Activated CD4-positive, alpha-beta memory T cell treated with anti-CD3 and anti-CD28 coated beads for 36 hours (primary cell): ENCODE results near the gene PPFIBP1. TPM values are rescaled to one million over a fixed set of nuclear protein-coding genes. Genes with fewer than 3 reads are reported as not detected.

Experiments
- CTCF ChIA-PET: fragments of 350-600 bp; sonication (Branson Sonifier 250); formaldehyde crosslinking; loops from one replicate; lab custom pipeline; 2021; ENCODE audit warnings: antibody characterized with exemption, inconsistent platforms; lab: Charles Lee
- POLR2A ChIA-PET: fragments of 350-600 bp; sonication (Branson Sonifier 250); formaldehyde crosslinking; loops from one replicate; lab custom pipeline; 2021; ENCODE audit warnings: antibody characterized with exemption; lab: Charles Lee
- DNase-seq: peaks from one replicate; pipeline ENCODE4 v3.0.0-alpha.2; 2020
- H3K27ac Mint-ChIP-seq: one replicate; pipeline ENCODE4 v1.8.0; 2021; ENCODE audit warnings: mixed read lengths
- H3K27me3 Mint-ChIP-seq: one replicate; pipeline ENCODE4 v1.8.0; 2021; ENCODE audit warnings: mixed read lengths
- H3K36me3 Mint-ChIP-seq: one replicate; pipeline ENCODE4 v1.8.0; 2021; ENCODE audit warnings: mixed read lengths
- H3K4me1 Mint-ChIP-seq: one replicate; pipeline ENCODE4 v1.8.0; 2021; ENCODE audit warnings: low read depth, mixed read lengths
- H3K4me3 Mint-ChIP-seq: one replicate; pipeline ENCODE4 v1.8.0; 2021; ENCODE audit warnings: mild to moderate bottlenecking, mixed read lengths
- H3K9me3 Mint-ChIP-seq: one replicate; pipeline ENCODE4 v1.8.0; 2021; ENCODE audit warnings: mixed read lengths
- intact Hi-C: fragments of 100-400 bp; cut with micrococcal nuclease; formaldehyde crosslinking; loops from one replicate; pipeline ENCODE4 v1.15.1; 2023
- total RNA-seq, 2 experiments: library from RNA; stranded (reverse); gene quantifications; one replicate each; pipeline ENCODE4 v1.2.3, GENCODE V29; 2021

Gene PPFIBP1
- total RNA-seq, 2 experiments from 2014 or later = 14.1 to 14.9 TPM

GRCh38 chr12:27610374-27610773 is 86.4 kb downstream of the PPFIBP1 start:
- H3K4me3 Mint-ChIP-seq = no peak overlapping the region
- no peak for DNase-seq
- CTCF ChIA-PET = no interaction called here
- H3K9me3 Mint-ChIP-seq = no peaks in the 10 kb centered on the region
- H3K36me3 Mint-ChIP-seq = no peaks in the 10 kb centered on the region
- POLR2A ChIA-PET = no interaction called here
- no peaks in the 10 kb centered on the region for H3K4me1 Mint-ChIP-seq
- intact Hi-C loops = no loop called here
- H3K27me3 Mint-ChIP-seq = no peaks in the 10 kb centered on the region
- no peak overlapping the region for H3K27ac Mint-ChIP-seq

- DNase-seq = no peak
- intact Hi-C loops = no loop called here
- ChIA-PET POLR2A (no interaction called here), CTCF (interaction anchor here (0.7 kb wide), 1 partner anchor 180 kb away, joined by 3 read pairs; no protein-coding TSS in a partner anchor)
- H3K9me3 Mint-ChIP-seq = no peaks in the 10 kb centered on the region
- H3K36me3 Mint-ChIP-seq = no peaks in the 10 kb centered on the region
- no peak overlapping the region for H3K27ac Mint-ChIP-seq
- H3K27me3 Mint-ChIP-seq = peaks cover 1% of the 10 kb centered on the region
- H3K4me3 Mint-ChIP-seq = no peak overlapping the region
- H3K4me1 Mint-ChIP-seq = peaks cover 7% of the 10 kb centered on the region
Observed at GRCh38 chr12:27614386-27614785, 90.4 kb downstream of the PPFIBP1 start.

GRCh38 chr12:27614866-27615265 is 90.9 kb downstream of the PPFIBP1 start:
- ChIA-PET CTCF (interaction anchor here (0.7 kb wide), 1 partner anchor 180 kb away, joined by 3 read pairs; no protein-coding TSS in a partner anchor), POLR2A (no interaction called here)
- Mint-ChIP-seq H3K36me3 (no peaks in the 10 kb centered on the region), H3K9me3 (no peaks in the 10 kb centered on the region), H3K27ac (no peak overlapping the region), H3K4me1 (peaks cover 10% of the 10 kb centered on the region), H3K27me3 (peaks cover 1% of the 10 kb centered on the region), H3K4me3 (no peak overlapping the region)
- intact Hi-C loops = no loop called here
- no peak for DNase-seq

- H3K27ac Mint-ChIP-seq = no peak overlapping the region
- ChIA-PET CTCF (no interaction called here), POLR2A (no interaction called here)
- H3K27me3 Mint-ChIP-seq = peaks cover 1% of the 10 kb centered on the region
- DNase-seq = no peak
- H3K4me3 Mint-ChIP-seq = no peak overlapping the region
- intact Hi-C loops = no loop called here
- H3K4me1 Mint-ChIP-seq = peaks cover 12% of the 10 kb centered on the region
- no peaks in the 10 kb centered on the region for H3K36me3 Mint-ChIP-seq
- no peaks in the 10 kb centered on the region for H3K9me3 Mint-ChIP-seq
Observed at GRCh38 chr12:27615331-27615891, 91.4 kb downstream of the PPFIBP1 start.

- no peaks in the 10 kb centered on the region for H3K36me3 Mint-ChIP-seq
- H3K4me3 Mint-ChIP-seq = no peak overlapping the region
- CTCF ChIA-PET = no interaction called here
- H3K27me3 Mint-ChIP-seq = peaks cover 1% of the 10 kb centered on the region
- POLR2A ChIA-PET = no interaction called here
- H3K4me1 Mint-ChIP-seq = peaks cover 12% of the 10 kb centered on the region
- intact Hi-C loops = no loop called here
- no peak overlapping the region for H3K27ac Mint-ChIP-seq
- no peak for DNase-seq
- H3K9me3 Mint-ChIP-seq = no peaks in the 10 kb centered on the region
Observed at GRCh38 chr12:27616356-27617142, 92.5 kb downstream of the PPFIBP1 start.

GRCh38 chr12:27618836-27619235 is 94.8 kb downstream of the PPFIBP1 start:
- Mint-ChIP-seq H3K4me3 (no peak overlapping the region), H3K4me1 (peaks cover 12% of the 10 kb centered on the region), H3K27me3 (peaks cover 1% of the 10 kb centered on the region), H3K9me3 (no peaks in the 10 kb centered on the region), H3K27ac (no peak overlapping the region), H3K36me3 (no peaks in the 10 kb centered on the region)
- ChIA-PET CTCF (no interaction called here), POLR2A (no interaction called here)
- intact Hi-C loops = no loop called here
- no peak for DNase-seq

- DNase-seq = no peak
- Mint-ChIP-seq H3K9me3 (no peaks in the 10 kb centered on the region), H3K4me1 (peaks cover 12% of the 10 kb centered on the region), H3K4me3 (no peak overlapping the region), H3K27me3 (peaks cover 1% of the 10 kb centered on the region), H3K27ac (no peak overlapping the region), H3K36me3 (no peaks in the 10 kb centered on the region)
- ChIA-PET CTCF (no interaction called here), POLR2A (no interaction called here)
- intact Hi-C loops = no loop called here
Observed at GRCh38 chr12:27619308-27619707, 95.3 kb downstream of the PPFIBP1 start.

GRCh38 chr12:27620121-27620520 is 96.1 kb downstream of the PPFIBP1 start:
- ChIA-PET CTCF (no interaction called here), POLR2A (no interaction called here)
- peaks cover 12% of the 10 kb centered on the region for H3K4me1 Mint-ChIP-seq
- no peaks in the 10 kb centered on the region for H3K9me3 Mint-ChIP-seq
- intact Hi-C loops = no loop called here
- H3K27ac Mint-ChIP-seq = no peak overlapping the region
- DNase-seq = no peak
- peaks cover 1% of the 10 kb centered on the region for H3K27me3 Mint-ChIP-seq
- no peak overlapping the region for H3K4me3 Mint-ChIP-seq
- no peaks in the 10 kb centered on the region for H3K36me3 Mint-ChIP-seq

- Mint-ChIP-seq H3K27me3 (no peaks in the 10 kb centered on the region), H3K4me3 (no peak overlapping the region), H3K9me3 (no peaks in the 10 kb centered on the region), H3K27ac (no peak overlapping the region), H3K4me1 (peaks cover 14% of the 10 kb centered on the region), H3K36me3 (no peaks in the 10 kb centered on the region)
- DNase-seq = no peak
- intact Hi-C loops = no loop called here
- POLR2A ChIA-PET = no interaction called here
- CTCF ChIA-PET = no interaction called here
Observed at GRCh38 chr12:27622436-27623195, 98.6 kb downstream of the PPFIBP1 start.

DNA sequence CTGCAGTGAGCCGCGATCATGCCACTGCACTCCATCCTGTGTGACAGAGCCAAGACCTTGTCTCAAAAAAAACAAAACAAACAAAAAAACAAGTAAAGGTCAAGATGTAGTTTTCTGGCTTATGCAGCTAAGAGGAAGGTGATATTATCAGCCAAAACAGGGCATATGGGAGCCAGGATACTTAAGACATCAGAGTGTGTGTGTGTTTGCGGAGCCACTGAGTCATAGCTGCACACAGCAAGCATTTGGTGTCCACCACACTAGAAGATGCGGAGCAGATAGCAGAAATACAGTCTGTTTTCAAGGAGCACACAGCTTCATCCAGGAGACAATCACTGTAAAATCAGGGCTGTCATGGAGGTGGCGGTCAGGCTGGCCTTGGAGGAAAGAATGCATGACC is 99.6 kb downstream of the PPFIBP1 start:
- no peak for DNase-seq
- Mint-ChIP-seq H3K27ac (no peak overlapping the region), H3K4me1 (peaks cover 21% of the 10 kb centered on the region), H3K36me3 (no peaks in the 10 kb centered on the region), H3K9me3 (no peaks in the 10 kb centered on the region), H3K27me3 (no peaks in the 10 kb centered on the region), H3K4me3 (no peak overlapping the region)
- intact Hi-C loops = no loop called here
- POLR2A ChIA-PET = no interaction called here
- CTCF ChIA-PET = no interaction called here

DNA sequence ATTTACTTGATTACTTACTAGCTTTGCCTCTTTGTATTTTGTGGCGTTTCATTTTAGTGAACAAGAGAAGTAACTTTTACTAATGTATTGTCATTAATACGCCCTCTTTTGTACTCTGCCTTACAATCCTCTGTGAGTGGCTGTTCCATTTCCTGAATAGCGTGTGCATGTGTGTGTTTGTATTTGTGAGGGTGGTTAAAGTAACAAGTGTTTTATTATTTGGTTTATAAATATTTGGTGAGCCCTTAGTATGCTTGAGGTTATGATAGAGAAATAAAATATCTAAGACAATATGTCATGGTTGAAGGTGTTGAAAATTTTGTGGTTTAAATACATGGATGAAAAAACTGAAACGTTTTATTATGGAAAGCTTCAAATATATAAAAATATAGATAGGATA is 100.6 kb downstream of the PPFIBP1 start:
- no peaks in the 10 kb centered on the region for H3K9me3 Mint-ChIP-seq
- no peak overlapping the region for H3K27ac Mint-ChIP-seq
- no peaks in the 10 kb centered on the region for H3K27me3 Mint-ChIP-seq
- intact Hi-C loops = no loop called here
- ChIA-PET POLR2A (no interaction called here), CTCF (no interaction called here)
- peaks cover 12% of the 10 kb centered on the region for H3K4me1 Mint-ChIP-seq
- no peaks in the 10 kb centered on the region for H3K36me3 Mint-ChIP-seq
- DNase-seq = no peak
- no peak overlapping the region for H3K4me3 Mint-ChIP-seq

GRCh38 chr12:27627123-27627852 is 103.3 kb downstream of the PPFIBP1 start:
- no peaks in the 10 kb centered on the region for H3K36me3 Mint-ChIP-seq
- no peaks in the 10 kb centered on the region for H3K27me3 Mint-ChIP-seq
- intact Hi-C loops = no loop called here
- H3K27ac Mint-ChIP-seq = no peak overlapping the region
- ChIA-PET POLR2A (no interaction called here), CTCF (interaction anchor here (0.6 kb wide), 1 partner anchor 103 kb away, joined by 4 read pairs; the partner anchor contains the start of gene PPFIBP1)
- DNase-seq = no peak
- H3K4me3 Mint-ChIP-seq = no peak overlapping the region
- H3K4me1 Mint-ChIP-seq = peaks cover 10% of the 10 kb centered on the region
- no peaks in the 10 kb centered on the region for H3K9me3 Mint-ChIP-seq
